ENCODE results near the gene FBXW7. TPM values are rescaled to one million over a fixed set of nuclear protein-coding genes. Genes with fewer than 3 reads are reported as not detected.

Gene FBXW7
- polyA plus RNA-seq, 1 donor = 19.2 TPM

GRCh38 chr4:152417673-152418072 lies 118.2 kb downstream of the FBXW7 start:
- no peaks in the 10 kb centered on the region for H3K9me3 ChIP-seq (ENCODE audit: control insufficient read depth, low read depth, low read length)
- H3K4me3 ChIP-seq (ENCODE audit: low read length) = no peak overlapping the region
- H3K27ac ChIP-seq (ENCODE audit: low read length) = no peak overlapping the region
- DNase-seq = no peak
- WGBS (ENCODE audit: insufficient coverage, low lambda C conversion rate) = no CpG with 5 or more reads among the region's 2 CpGs
- H3K36me3 ChIP-seq (ENCODE audit: control insufficient read depth, insufficient read depth, low read length) = no peaks in the 10 kb centered on the region
- no peaks in the 10 kb centered on the region for H3K27me3 ChIP-seq (ENCODE audit: control insufficient read depth, insufficient read depth, low read length)
- H3K4me1 ChIP-seq (ENCODE audit: control insufficient read depth, insufficient read depth, low read length) = peaks cover 2% of the 10 kb centered on the region

GRCh38 chr4:152415980-152416379 lies 119.9 kb downstream of the FBXW7 start:
- Histone ChIP-seq H3K27ac (ENCODE audit: low read length) (no peak overlapping the region), H3K36me3 (ENCODE audit: control insufficient read depth, insufficient read depth, low read length) (peaks cover 4% of the 10 kb centered on the region), H3K4me3 (ENCODE audit: low read length) (no peak overlapping the region), H3K9me3 (ENCODE audit: control insufficient read depth, low read depth, low read length) (no peaks in the 10 kb centered on the region), H3K27me3 (ENCODE audit: control insufficient read depth, insufficient read depth, low read length) (no peaks in the 10 kb centered on the region), H3K4me1 (ENCODE audit: control insufficient read depth, insufficient read depth, low read length) (peaks cover 2% of the 10 kb centered on the region)
- no peak for DNase-seq
- 90% methylated on average over 2 of the region's 2 CpGs for WGBS (ENCODE audit: insufficient coverage, low lambda C conversion rate)

GRCh38 chr4:152408514-152409327 lies 127.2 kb downstream of the FBXW7 start:
- Histone ChIP-seq H3K27ac (ENCODE audit: low read length) (no peak overlapping the region), H3K4me1 (ENCODE audit: control insufficient read depth, insufficient read depth, low read length) (no peaks in the 10 kb centered on the region), H3K27me3 (ENCODE audit: control insufficient read depth, insufficient read depth, low read length) (no peaks in the 10 kb centered on the region), H3K36me3 (ENCODE audit: control insufficient read depth, insufficient read depth, low read length) (peaks cover 4% of the 10 kb centered on the region), H3K9me3 (ENCODE audit: control insufficient read depth, low read depth, low read length) (no peaks in the 10 kb centered on the region), H3K4me3 (ENCODE audit: low read length) (no peak overlapping the region)
- no peak for DNase-seq
- 88% methylated on average over 1 of the region's 3 CpGs for WGBS (ENCODE audit: insufficient coverage, low lambda C conversion rate)

GRCh38 chr4:152401424-152401823 lies 134.5 kb downstream of the FBXW7 start:
- no peaks in the 10 kb centered on the region for H3K27me3 ChIP-seq (ENCODE audit: control insufficient read depth, insufficient read depth, low read length)
- no peaks in the 10 kb centered on the region for H3K9me3 ChIP-seq (ENCODE audit: control insufficient read depth, low read depth, low read length)
- H3K27ac ChIP-seq (ENCODE audit: low read length) = no peak overlapping the region
- 100% methylated on average over 2 of the region's 3 CpGs for WGBS (ENCODE audit: insufficient coverage, low lambda C conversion rate)
- H3K36me3 ChIP-seq (ENCODE audit: control insufficient read depth, insufficient read depth, low read length) = no peaks in the 10 kb centered on the region
- no peaks in the 10 kb centered on the region for H3K4me1 ChIP-seq (ENCODE audit: control insufficient read depth, insufficient read depth, low read length)
- no peak for DNase-seq
- no peak overlapping the region for H3K4me3 ChIP-seq (ENCODE audit: low read length)

DNA sequence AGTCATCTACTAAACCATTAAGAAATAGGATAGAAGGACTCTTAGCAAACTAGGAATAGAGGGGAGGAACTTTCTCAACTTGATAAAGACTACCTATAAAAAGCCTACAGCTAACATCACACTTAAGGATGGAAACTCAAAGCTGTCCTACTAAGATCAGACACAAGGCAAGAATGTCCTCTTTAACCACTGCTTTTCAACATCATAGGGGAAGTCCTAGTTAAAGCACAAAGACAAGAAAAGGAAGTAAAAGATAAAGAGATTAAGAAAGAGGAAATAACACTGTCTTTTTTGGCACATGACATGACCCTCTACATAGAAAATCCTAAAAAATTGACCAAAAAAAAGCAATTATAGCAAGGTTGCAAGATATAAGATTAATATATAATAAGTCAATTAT lies 136.6 kb downstream of the FBXW7 start:
- H3K4me1 ChIP-seq (ENCODE audit: control insufficient read depth, insufficient read depth, low read length) = no peaks in the 10 kb centered on the region
- no peaks in the 10 kb centered on the region for H3K27me3 ChIP-seq (ENCODE audit: control insufficient read depth, insufficient read depth, low read length)
- no peak overlapping the region for H3K4me3 ChIP-seq (ENCODE audit: low read length)
- no peaks in the 10 kb centered on the region for H3K36me3 ChIP-seq (ENCODE audit: control insufficient read depth, insufficient read depth, low read length)
- DNase-seq = no peak
- no peaks in the 10 kb centered on the region for H3K9me3 ChIP-seq (ENCODE audit: control insufficient read depth, low read depth, low read length)
- no peak overlapping the region for H3K27ac ChIP-seq (ENCODE audit: low read length)

DNA sequence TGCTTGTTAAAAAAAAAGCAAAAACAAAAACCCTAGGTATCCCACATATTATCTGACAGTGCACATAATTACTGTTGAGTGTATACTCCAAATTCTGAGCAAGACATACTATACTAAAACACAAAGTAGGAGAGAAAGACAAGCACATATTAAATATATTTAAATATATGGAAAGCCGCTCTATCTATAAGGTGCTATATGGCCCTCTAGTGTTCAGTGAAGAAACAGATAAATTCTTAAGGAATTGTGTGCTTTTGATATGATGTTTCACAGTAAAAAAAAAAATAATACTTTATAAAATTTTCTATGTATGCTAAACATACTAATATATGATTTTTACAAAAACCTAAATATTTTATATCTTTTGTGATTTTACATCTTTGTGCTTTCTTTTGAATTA lies 137.8 kb downstream of the FBXW7 start:
- no peak for DNase-seq

GRCh38 chr4:152394791-152395190 lies 141.1 kb downstream of the FBXW7 start:
- H3K27me3 ChIP-seq (ENCODE audit: control insufficient read depth, insufficient read depth, low read length) = no peaks in the 10 kb centered on the region
- H3K27ac ChIP-seq (ENCODE audit: low read length) = no peak overlapping the region
- no peaks in the 10 kb centered on the region for H3K36me3 ChIP-seq (ENCODE audit: control insufficient read depth, insufficient read depth, low read length)
- DNase-seq = no peak
- WGBS (ENCODE audit: insufficient coverage, low lambda C conversion rate) = 100% methylated on average over 1 of the region's 4 CpGs
- H3K4me3 ChIP-seq (ENCODE audit: low read length) = no peak overlapping the region
- H3K9me3 ChIP-seq (ENCODE audit: control insufficient read depth, low read depth, low read length) = no peaks in the 10 kb centered on the region
- H3K4me1 ChIP-seq (ENCODE audit: control insufficient read depth, insufficient read depth, low read length) = no peaks in the 10 kb centered on the region

More for the DNA sequence above, 137.8 kb downstream of the FBXW7 start:
- no peaks in the 10 kb centered on the region for H3K36me3 ChIP-seq (ENCODE audit: control insufficient read depth, insufficient read depth, low read length)
- H3K4me1 ChIP-seq (ENCODE audit: control insufficient read depth, insufficient read depth, low read length) = no peaks in the 10 kb centered on the region
- no peaks in the 10 kb centered on the region for H3K9me3 ChIP-seq (ENCODE audit: control insufficient read depth, low read depth, low read length)
- 71% methylated on average over 1 of the region's 1 CpG for WGBS (ENCODE audit: insufficient coverage, low lambda C conversion rate)
- H3K27ac ChIP-seq (ENCODE audit: low read length) = no peak overlapping the region
- no peaks in the 10 kb centered on the region for H3K27me3 ChIP-seq (ENCODE audit: control insufficient read depth, insufficient read depth, low read length)
- H3K4me3 ChIP-seq (ENCODE audit: low read length) = no peak overlapping the region

DNA sequence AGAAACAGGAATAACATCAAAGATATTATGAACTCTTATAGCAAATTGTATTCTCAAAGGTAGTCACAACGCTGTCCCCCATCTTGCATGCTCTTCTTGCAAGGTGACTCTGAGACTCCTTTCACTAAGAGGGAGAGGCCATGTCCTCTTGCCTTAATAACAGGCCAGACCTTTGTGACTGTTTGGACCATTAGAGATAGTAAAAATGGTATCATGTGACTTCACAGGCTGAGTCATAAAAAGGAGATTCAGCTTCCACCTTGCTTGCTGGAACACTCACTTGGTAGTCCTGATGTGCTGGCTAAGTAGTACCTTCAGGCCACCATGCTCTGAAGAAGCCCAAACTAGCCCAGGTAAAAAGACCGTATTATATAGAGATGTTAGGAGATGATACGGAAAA lies 143.8 kb downstream of the FBXW7 start:
- no peaks in the 10 kb centered on the region for H3K27me3 ChIP-seq (ENCODE audit: control insufficient read depth, insufficient read depth, low read length)
- H3K27ac ChIP-seq (ENCODE audit: low read length) = no peak overlapping the region
- no peaks in the 10 kb centered on the region for H3K4me1 ChIP-seq (ENCODE audit: control insufficient read depth, insufficient read depth, low read length)
- no peak overlapping the region for H3K4me3 ChIP-seq (ENCODE audit: low read length)
- no peaks in the 10 kb centered on the region for H3K36me3 ChIP-seq (ENCODE audit: control insufficient read depth, insufficient read depth, low read length)
- DNase-seq = peak in 1 of 2 donors; percentile 9
- WGBS (ENCODE audit: insufficient coverage, low lambda C conversion rate) = 100% methylated on average over 2 of the region's 3 CpGs
- no peaks in the 10 kb centered on the region for H3K9me3 ChIP-seq (ENCODE audit: control insufficient read depth, low read depth, low read length)

- Histone ChIP-seq H3K4me1 (ENCODE audit: control insufficient read depth, insufficient read depth, low read length) (no peaks in the 10 kb centered on the region), H3K36me3 (ENCODE audit: control insufficient read depth, insufficient read depth, low read length) (no peaks in the 10 kb centered on the region), H3K9me3 (ENCODE audit: control insufficient read depth, low read depth, low read length) (no peaks in the 10 kb centered on the region), H3K27ac (ENCODE audit: low read length) (no peak overlapping the region), H3K27me3 (ENCODE audit: control insufficient read depth, insufficient read depth, low read length) (no peaks in the 10 kb centered on the region), H3K4me3 (ENCODE audit: low read length) (no peak overlapping the region)
- WGBS (ENCODE audit: insufficient coverage, low lambda C conversion rate) = no CpG with 5 or more reads among the region's 1 CpG
- DNase-seq = no peak
Observed at GRCh38 chr4:152390216-152390615, 145.7 kb downstream of the FBXW7 start.

DNA sequence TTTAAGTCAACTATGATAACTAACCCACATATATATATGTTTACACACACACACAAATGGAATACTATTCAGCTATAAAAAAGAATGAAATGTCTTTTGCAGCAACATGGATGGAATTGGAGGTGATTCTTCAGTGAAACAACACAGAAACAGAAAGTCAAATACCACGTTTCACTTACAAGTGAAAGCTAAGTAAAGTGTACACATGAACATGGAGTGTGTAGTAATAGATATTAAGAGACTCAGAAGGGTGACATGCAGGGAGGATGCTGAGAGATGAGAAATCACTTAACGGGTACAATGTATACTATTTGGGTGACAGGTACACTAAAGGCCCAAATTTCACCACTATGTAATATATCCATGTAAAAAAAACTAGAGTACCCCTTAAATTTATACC lies 146.5 kb downstream of the FBXW7 start:
- Histone ChIP-seq H3K27ac (ENCODE audit: low read length) (no peak overlapping the region), H3K4me1 (ENCODE audit: control insufficient read depth, insufficient read depth, low read length) (no peaks in the 10 kb centered on the region), H3K27me3 (ENCODE audit: control insufficient read depth, insufficient read depth, low read length) (no peaks in the 10 kb centered on the region), H3K4me3 (ENCODE audit: low read length) (no peak overlapping the region), H3K36me3 (ENCODE audit: control insufficient read depth, insufficient read depth, low read length) (no peaks in the 10 kb centered on the region), H3K9me3 (ENCODE audit: control insufficient read depth, low read depth, low read length) (no peaks in the 10 kb centered on the region)
- WGBS (ENCODE audit: insufficient coverage, low lambda C conversion rate) = 100% methylated on average over 2 of the region's 2 CpGs
- DNase-seq = no peak

DNA sequence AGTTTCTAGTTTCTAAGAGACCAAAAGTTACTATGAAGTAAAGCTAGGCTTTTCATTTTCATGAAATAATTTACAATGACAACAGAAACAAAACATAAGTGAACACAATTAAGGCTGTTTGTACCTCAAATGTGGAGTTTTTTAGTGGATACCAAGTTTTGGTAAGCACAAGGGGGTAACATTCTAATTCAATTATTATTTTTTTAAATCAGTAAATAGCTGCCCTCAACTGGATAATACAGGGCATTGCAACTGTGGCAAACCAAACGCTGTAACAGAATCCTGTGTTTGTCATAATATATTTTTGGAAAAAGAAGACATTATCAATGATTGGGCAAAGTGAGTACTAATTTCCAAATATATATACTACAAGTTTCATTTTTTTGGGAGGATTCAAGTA lies 150.3 kb downstream of the FBXW7 start:
- Histone ChIP-seq H3K27ac (ENCODE audit: low read length) (no peak overlapping the region), H3K36me3 (ENCODE audit: control insufficient read depth, insufficient read depth, low read length) (no peaks in the 10 kb centered on the region), H3K4me1 (ENCODE audit: control insufficient read depth, insufficient read depth, low read length) (no peaks in the 10 kb centered on the region), H3K9me3 (ENCODE audit: control insufficient read depth, low read depth, low read length) (no peaks in the 10 kb centered on the region), H3K4me3 (ENCODE audit: low read length) (no peak overlapping the region), H3K27me3 (ENCODE audit: control insufficient read depth, insufficient read depth, low read length) (no peaks in the 10 kb centered on the region)
- DNase-seq = no peak
- WGBS (ENCODE audit: insufficient coverage, low lambda C conversion rate) = no CpG with 5 or more reads among the region's 1 CpG

Data from large intestine (tissue), 3 donors.